Liver (tissue), 9 donors: ENCODE measurements around the gene CCDC33. TPM values are rescaled to one million over a fixed set of nuclear protein-coding genes. Genes with fewer than 3 reads are reported as not detected.

Experiments
- DNase-seq: peaks from one replicate; pipeline ENCODE4 v3.0.0-alpha.2; 2017; ENCODE audit warnings: low spot score
- H3K27ac ChIP-seq, 2 donors: one replicate each; pipeline ENCODE4 v1.7.0; 2013; ENCODE audit warnings: inconsistent platforms in 2 of 2, low read length in 2 of 2, control low read depth in 1 of 2, low read depth in 1 of 2, mild to moderate bottlenecking in 1 of 2
- H3K27me3 ChIP-seq, 4 donors: one replicate each; pipeline versions ENCODE4 v1.6.1 to v1.7.0; 2013; ENCODE audit warnings: low read length in 3 of 4, inconsistent platforms in 1 of 4, mild to moderate bottlenecking in 1 of 4, moderate library complexity in 1 of 4; ENCODE audit not compliant: control insufficient read depth in 4 of 4, insufficient read depth in 4 of 4
- H3K36me3 ChIP-seq, 4 donors: one replicate each; pipeline versions ENCODE4 v1.6.1 to v1.7.0; 2013; ENCODE audit warnings: low read length in 3 of 4, mild to moderate bottlenecking in 3 of 4, low read depth in 1 of 4, moderate library complexity in 1 of 4; ENCODE audit not compliant: control insufficient read depth in 4 of 4, insufficient read depth in 3 of 4
- H3K4me1 ChIP-seq, 4 donors: one replicate each; pipeline versions ENCODE4 v1.6.1 to v1.7.0; 2013; ENCODE audit warnings: low read length in 3 of 4, mild to moderate bottlenecking in 3 of 4, moderate library complexity in 1 of 4; ENCODE audit not compliant: control insufficient read depth in 4 of 4, insufficient read depth in 4 of 4
- H3K4me3 ChIP-seq, 3 donors: one replicate each; pipeline versions ENCODE4 v1.6.1 to v1.7.0; 2013; ENCODE audit warnings: low read length in 3 of 3, control low read depth in 1 of 3, low read depth in 1 of 3, mild to moderate bottlenecking in 1 of 3
- H3K9ac ChIP-seq, 2 donors: one replicate each; pipeline ENCODE4 v1.7.0; 2013; ENCODE audit warnings: low read length in 2 of 2, mild to moderate bottlenecking in 2 of 2, moderate library complexity in 2 of 2, control low read depth in 1 of 2, low read depth in 1 of 2
- H3K9me3 ChIP-seq, 4 donors: one replicate each; pipeline versions ENCODE4 v1.6.1 to v1.7.0; 2013; ENCODE audit warnings: low read length in 3 of 4; ENCODE audit not compliant: control insufficient read depth in 4 of 4
- EGR1 ChIP-seq, 2 donors: IDR thresholded peaks; 2 replicates each; pipeline ENCODE4 v1.6.1; 2016 to 2018; ENCODE audit warnings: antibody characterized with exemption in 2 of 2, low read depth in 2 of 2
- FOXA2 ChIP-seq: IDR thresholded peaks from 2 replicates; pipeline ENCODE4 v1.6.1; 2016; ENCODE audit warnings: antibody characterized with exemption
- SP1 ChIP-seq: IDR thresholded peaks from 2 replicates; pipeline ENCODE4 v1.6.1; 2018; ENCODE audit warnings: antibody characterized with exemption, mild to moderate bottlenecking
- TAF1 ChIP-seq: conservative IDR thresholded peaks from 2 replicates; pipeline ENCODE4 v1.6.1; 2016; ENCODE audit warnings: antibody characterized with exemption, mild to moderate bottlenecking
- YY1 ChIP-seq: IDR thresholded peaks from 2 replicates; pipeline ENCODE4 v1.6.1; 2016; ENCODE audit warnings: antibody characterized with exemption, mild to moderate bottlenecking
- WGBS: extraction: QIAGEN DNeasy Blood & Tissue Kit; methylation state at CpG from one replicate; pipeline ENCODE4 v1.1.7; 2013; 5-methylcytosine and 5-hydroxymethylcytosine counted together
- polyA plus RNA-seq, 2 donors: library from polyadenylated mRNA; stranded (reverse) in 1 of 2; unstranded in 1 of 2; fragments of 200-250 nt in 1 of 2; fragments of >200 nt in 1 of 2; fragmentation: Nextera tagmentation in 1 of 2; extraction: Ambion mirVana in 1 of 2; gene quantifications; one replicate each; pipeline versions ENCODE4 v1.2.1 to v1.2.3, GENCODE V29; 2013 to 2015
- total RNA-seq, 2 donors: library from RNA; depleted of rRNA; stranded (reverse); fragments of >200 nt; gene quantifications; one replicate each; pipeline ENCODE4 v1.2.3, GENCODE V29; 2014
- TF ChIP-seq, protein P1 (sequence below): IDR thresholded peaks from 2 replicates; pipeline ENCODE4 v1.6.1; 2016; ENCODE audit warnings: antibody characterized with exemption, mild to moderate bottlenecking
- TF ChIP-seq, protein P2 (sequence below): IDR thresholded peaks from 2 replicates; pipeline ENCODE4 v1.6.1; 2016; ENCODE audit warnings: antibody characterized with exemption
- TF ChIP-seq, protein P3 (sequence below): IDR thresholded peaks from 2 replicates; pipeline ENCODE4 v1.6.1; 2016; ENCODE audit warnings: antibody characterized with exemption
- donor health status: healthy.
- donor health status: healthy.
- donor health status: healthy.
- donor health status: healthy.
- donor health status: healthy.

The CCDC33 gene
- total and polyA plus RNA-seq, 4 donors: not detected

DNA sequence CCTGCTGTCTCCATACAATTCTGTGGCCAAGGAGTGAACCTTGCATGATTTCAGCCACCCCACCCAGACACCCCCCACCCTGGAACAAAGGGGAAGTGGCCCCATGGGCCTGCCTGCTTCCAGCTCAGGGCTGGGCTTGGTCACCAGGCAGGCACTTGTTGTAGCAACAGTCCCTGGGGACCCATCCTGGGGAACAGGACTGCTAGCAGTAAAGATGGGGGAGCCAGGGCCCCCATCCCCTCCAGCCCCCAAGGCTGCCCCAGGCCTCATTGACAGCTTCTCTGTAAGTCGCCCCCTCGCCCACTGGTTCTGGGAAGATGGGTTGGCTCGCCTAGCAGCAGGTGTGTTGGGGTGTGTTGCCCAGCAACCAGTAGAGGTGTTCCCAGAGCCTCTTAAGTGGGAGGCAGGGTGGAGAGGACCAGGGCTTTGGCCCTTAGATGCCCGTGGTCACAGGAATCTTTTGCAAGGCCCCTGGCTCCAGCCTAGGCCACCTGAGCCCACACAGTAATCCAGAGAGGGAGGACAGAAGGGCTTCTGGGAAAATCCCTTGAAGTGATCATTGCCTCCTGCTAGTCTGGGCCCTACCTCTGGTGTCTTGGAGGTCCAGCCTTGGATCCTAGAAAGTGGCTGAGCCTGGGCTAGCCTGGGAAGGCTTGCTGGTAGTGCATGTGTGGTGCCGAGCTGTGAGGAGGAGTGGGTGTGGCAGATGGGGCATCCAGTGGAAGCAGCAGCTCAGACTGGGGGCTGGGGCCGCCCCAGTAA, 82.4 kb downstream of the CCDC33 start (continued):
- TF ChIP-seq, protein P1, sequence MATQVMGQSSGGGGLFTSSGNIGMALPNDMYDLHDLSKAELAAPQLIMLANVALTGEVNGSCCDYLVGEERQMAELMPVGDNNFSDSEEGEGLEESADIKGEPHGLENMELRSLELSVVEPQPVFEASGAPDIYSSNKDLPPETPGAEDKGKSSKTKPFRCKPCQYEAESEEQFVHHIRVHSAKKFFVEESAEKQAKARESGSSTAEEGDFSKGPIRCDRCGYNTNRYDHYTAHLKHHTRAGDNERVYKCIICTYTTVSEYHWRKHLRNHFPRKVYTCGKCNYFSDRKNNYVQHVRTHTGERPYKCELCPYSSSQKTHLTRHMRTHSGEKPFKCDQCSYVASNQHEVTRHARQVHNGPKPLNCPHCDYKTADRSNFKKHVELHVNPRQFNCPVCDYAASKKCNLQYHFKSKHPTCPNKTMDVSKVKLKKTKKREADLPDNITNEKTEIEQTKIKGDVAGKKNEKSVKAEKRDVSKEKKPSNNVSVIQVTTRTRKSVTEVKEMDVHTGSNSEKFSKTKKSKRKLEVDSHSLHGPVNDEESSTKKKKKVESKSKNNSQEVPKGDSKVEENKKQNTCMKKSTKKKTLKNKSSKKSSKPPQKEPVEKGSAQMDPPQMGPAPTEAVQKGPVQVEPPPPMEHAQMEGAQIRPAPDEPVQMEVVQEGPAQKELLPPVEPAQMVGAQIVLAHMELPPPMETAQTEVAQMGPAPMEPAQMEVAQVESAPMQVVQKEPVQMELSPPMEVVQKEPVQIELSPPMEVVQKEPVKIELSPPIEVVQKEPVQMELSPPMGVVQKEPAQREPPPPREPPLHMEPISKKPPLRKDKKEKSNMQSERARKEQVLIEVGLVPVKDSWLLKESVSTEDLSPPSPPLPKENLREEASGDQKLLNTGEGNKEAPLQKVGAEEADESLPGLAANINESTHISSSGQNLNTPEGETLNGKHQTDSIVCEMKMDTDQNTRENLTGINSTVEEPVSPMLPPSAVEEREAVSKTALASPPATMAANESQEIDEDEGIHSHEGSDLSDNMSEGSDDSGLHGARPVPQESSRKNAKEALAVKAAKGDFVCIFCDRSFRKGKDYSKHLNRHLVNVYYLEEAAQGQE: no peak

DNA sequence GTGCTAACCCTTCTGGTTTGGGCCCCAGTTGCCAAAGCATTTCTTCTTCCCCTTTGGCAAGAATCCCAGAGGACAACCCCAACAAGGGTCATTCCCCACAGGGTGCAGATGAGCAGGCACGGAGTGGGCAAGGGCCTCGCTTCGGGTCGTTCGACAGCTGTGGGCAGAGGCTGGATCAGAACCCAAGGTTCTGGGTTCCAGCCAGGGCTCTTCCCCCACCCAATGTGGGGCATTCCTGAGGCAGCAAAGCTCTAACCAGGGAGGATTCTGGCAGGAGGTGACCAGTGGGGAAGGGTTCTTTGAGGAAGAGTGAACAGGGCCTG, 83.0 kb downstream of the CCDC33 start:
- Histone ChIP-seq H3K4me1 (no peaks in the 10 kb centered on the region), H3K9me3 (no peaks in the 10 kb centered on the region), H3K36me3 (no peaks in the 10 kb centered on the region), H3K27ac (no peak overlapping the region), H3K4me3 (no peak overlapping the region), H3K27me3 (no peaks in the 10 kb centered on the region), H3K9ac (no peak overlapping the region)
- 93% methylated on average over 5 of the region's 5 CpGs for WGBS
- DNase-seq: no peak
- TF ChIP-seq SP1 (no peak), YY1 (no peak), FOXA2 (no peak), EGR1 (IDR thresholded peaks at IDR 0.05; ENCODE audit: low read depth in 2 of 2) (no peak), TAF1 (no peak)
- TF ChIP-seq, protein P1: no peak
- TF ChIP-seq, protein P2, sequence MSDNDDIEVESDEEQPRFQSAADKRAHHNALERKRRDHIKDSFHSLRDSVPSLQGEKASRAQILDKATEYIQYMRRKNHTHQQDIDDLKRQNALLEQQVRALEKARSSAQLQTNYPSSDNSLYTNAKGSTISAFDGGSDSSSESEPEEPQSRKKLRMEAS: no peak
- TF ChIP-seq, protein P3, sequence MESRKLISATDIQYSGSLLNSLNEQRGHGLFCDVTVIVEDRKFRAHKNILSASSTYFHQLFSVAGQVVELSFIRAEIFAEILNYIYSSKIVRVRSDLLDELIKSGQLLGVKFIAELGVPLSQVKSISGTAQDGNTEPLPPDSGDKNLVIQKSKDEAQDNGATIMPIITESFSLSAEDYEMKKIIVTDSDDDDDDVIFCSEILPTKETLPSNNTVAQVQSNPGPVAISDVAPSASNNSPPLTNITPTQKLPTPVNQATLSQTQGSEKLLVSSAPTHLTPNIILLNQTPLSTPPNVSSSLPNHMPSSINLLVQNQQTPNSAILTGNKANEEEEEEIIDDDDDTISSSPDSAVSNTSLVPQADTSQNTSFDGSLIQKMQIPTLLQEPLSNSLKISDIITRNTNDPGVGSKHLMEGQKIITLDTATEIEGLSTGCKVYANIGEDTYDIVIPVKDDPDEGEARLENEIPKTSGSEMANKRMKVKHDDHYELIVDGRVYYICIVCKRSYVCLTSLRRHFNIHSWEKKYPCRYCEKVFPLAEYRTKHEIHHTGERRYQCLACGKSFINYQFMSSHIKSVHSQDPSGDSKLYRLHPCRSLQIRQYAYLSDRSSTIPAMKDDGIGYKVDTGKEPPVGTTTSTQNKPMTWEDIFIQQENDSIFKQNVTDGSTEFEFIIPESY: no peak
